Keratinocyte (primary cell): Measurements from ENCODE around the gene KCNJ16.

Experiments used
- CTCF ChIP-seq, 3 experiments: IDR thresholded peaks in 1 of 3; conservative IDR thresholded peaks in 1 of 3; optimal IDR thresholded peaks in 1 of 3; 2 replicates in 2 of 3; 3 replicates in 1 of 3; pipeline versions ENCODE3 to v1.5.1; 2011; ENCODE audit warnings: low read length in 3 of 3, mild to moderate bottlenecking in 3 of 3, moderate library complexity in 2 of 3, control low read depth in 1 of 3, inconsistent platforms in 1 of 3; ENCODE audit not compliant: insufficient read depth in 2 of 3; ENCODE audit errors: extremely low read depth in 1 of 3
- EZH2 ChIP-seq: IDR thresholded peaks from one replicate; pipeline ENCODE4 v1.6.1; 2012; ENCODE audit warnings: inconsistent platforms, mild to moderate bottlenecking, low read length, moderate library complexity

- no peak for TF ChIP-seq EZH2
- TF ChIP-seq CTCF (optimal IDR thresholded peaks at IDR 0.05 in 1 of 3, IDR thresholded peaks at IDR 0.05 in 1 of 3, conservative IDR thresholded peaks at IDR 0.05 in 1 of 3; ENCODE audit: extremely low read depth in 1 of 3, insufficient read depth in 2 of 3, low read length in 3 of 3): no peak
Measured at GRCh38 chr17:70128727-70129238, 53.8 kb downstream of the KCNJ16 start.
